GM12878 (cell line): ENCODE data around the gene JTB. TPM values are rescaled to one million over a fixed set of nuclear protein-coding genes. Genes with fewer than 3 reads are reported as not detected.

Experiments used
- BMI1 ChIP-seq: fragments of 450-650 bp; IDR thresholded peaks from 2 replicates; pipeline ENCODE4 v1.6.1; 2016; ENCODE audit warnings: mild to moderate bottlenecking, moderate library complexity, borderline replicate concordance
- CEBPB ChIP-seq, 2 experiments: fragments of 150-350 bp in 1 of 2; IDR thresholded peaks; 2 replicates each; pipeline ENCODE4 v1.6.1; 2012 to 2014; ENCODE audit warnings: low read depth in 2 of 2, low read length in 2 of 2, borderline replicate concordance in 1 of 2, inconsistent platforms in 1 of 2
- E2F4 ChIP-seq: IDR thresholded peaks from 2 replicates; pipeline ENCODE4 v1.6.1; 2012; ENCODE audit warnings: low read depth, low read length, improper control_type of control experiment
- E2F8 ChIP-seq: fragments of 450-650 bp; IDR thresholded peaks from 2 replicates; pipeline ENCODE4 v1.6.1; 2018; ENCODE audit warnings: mild to moderate bottlenecking, low read depth, moderate library complexity; ENCODE audit not compliant: partially characterized antibody
- EP300 ChIP-seq, 2 experiments: fragments of 150-350 bp in 1 of 2; IDR thresholded peaks; 2 replicates each; pipeline ENCODE4 v1.6.1; 2011 to 2012; ENCODE audit warnings: low read depth in 2 of 2, low read length in 2 of 2, borderline replicate concordance in 1 of 2, improper control_type of control experiment in 1 of 2, inconsistent platforms in 1 of 2; ENCODE audit not compliant: control insufficient read depth in 1 of 2
- HDAC6 ChIP-seq: fragments of 200-600 bp; sonication (generic); IDR thresholded peaks from one replicate; pipeline ENCODE4 v1.8.0; 2017; ENCODE audit warnings: antibody characterized with exemption; ENCODE audit not compliant: unreplicated experiment
- IRF5 ChIP-seq: fragments of 450-650 bp; IDR thresholded peaks from 2 replicates; pipeline ENCODE4 v1.6.1; 2017; ENCODE audit warnings: borderline replicate concordance
- MLLT1 ChIP-seq: fragments of 450-650 bp; IDR thresholded peaks from 2 replicates; pipeline ENCODE4 v1.6.1; 2016; ENCODE audit warnings: mild to moderate bottlenecking
- POU2F2 ChIP-seq: IDR thresholded peaks from 3 replicates; pipeline ENCODE4 v1.6.1; 2011; ENCODE audit warnings: low read depth, mild to moderate bottlenecking, low read length, borderline replicate concordance
- SIX5 ChIP-seq: IDR thresholded peaks from 2 replicates; pipeline ENCODE4 v1.6.1; 2011; ENCODE audit warnings: mild to moderate bottlenecking, low read depth, low read length, moderate library complexity; ENCODE audit not compliant: severe bottlenecking
- SPI1 ChIP-seq: IDR thresholded peaks from 2 replicates; pipeline ENCODE4 v1.6.1; 2011; ENCODE audit warnings: low read depth, mild to moderate bottlenecking, low read length, moderate library complexity, borderline replicate concordance; ENCODE audit not compliant: insufficient read depth
- STAT1 ChIP-seq: fragments of 450-650 bp; conservative IDR thresholded peaks from 2 replicates; pipeline ENCODE4 v1.6.1; 2014; ENCODE audit warnings: antibody characterized with exemption, mild to moderate bottlenecking
- YBX1 ChIP-seq: fragments of 450-650 bp; IDR thresholded peaks from 2 replicates; pipeline ENCODE4 v1.6.1; 2016; ENCODE audit warnings: antibody characterized with exemption
- ZBTB4 ChIP-seq: fragments of 450-650 bp; formaldehyde crosslinking; IDR thresholded peaks from 2 replicates; pipeline ENCODE4 v1.4.0; 2022; ENCODE audit warnings: mild to moderate bottlenecking, moderate library complexity
- ZNF207 ChIP-seq: fragments of 450-650 bp; IDR thresholded peaks from 2 replicates; pipeline ENCODE4 v1.6.1; 2014; ENCODE audit warnings: antibody characterized with exemption, mild to moderate bottlenecking, borderline replicate concordance
- polyA plus RNA-seq, 11 experiments: library from polyadenylated mRNA; depleted of rRNA in 4 of 11; unstranded in 6 of 11; stranded (reverse) in 5 of 11; fragments of >200 nt; fragmentation: Nextera tagmentation in 4 of 11; fragmentation: Illumina TruSeq in 1 of 11; extraction: Ambion mirVana in 4 of 11; extraction: Trizol in 1 of 11; gene quantifications; 1 replicate in 1 of 11; 2 replicates in 10 of 11; pipeline versions ENCODE4 v1.2.1 to v1.2.3, GENCODE V29; 2011 to 2016; ENCODE audit warnings: inconsistent platforms in 2 of 11, missing spikeins in 2 of 11, low read depth in 1 of 11
- total RNA-seq, 4 experiments: library from RNA; depleted of rRNA in 3 of 4; stranded (reverse); fragments of >200 nt in 3 of 4; fragmentation: Illumina TruSeq in 1 of 4; extraction: Trizol in 1 of 4; gene quantifications; 2 replicates each; pipeline versions ENCODE4 v1.2.1 to v1.2.3, GENCODE V29; 2013 to 2021

Gene JTB
- total and polyA plus RNA-seq, 10 of the 15 experiments (the other 5 are each of a cell fraction or from before 2014, with no cell fraction given): 25.0 to 298 (median 155) TPM

GRCh38 chr1:153945795-153946621 lies 31.5 kb downstream of the JTB start (continued):
- TF ChIP-seq MLLT1: 0 out of 2 replicates have a peak, but pooled peaks have one; percentile 60
- TF ChIP-seq YBX1: no peak
- peak; percentile 82 to 87 for TF ChIP-seq EP300 (IDR thresholded peaks at IDR 0.05; ENCODE audit: borderline replicate concordance in 1 of 2, control insufficient read depth in 1 of 2, low read depth in 2 of 2, low read length in 2 of 2)
- no peak for TF ChIP-seq IRF5
- no peak for TF ChIP-seq HDAC6
- TF ChIP-seq SIX5: no peak
- no peak for TF ChIP-seq CEBPB (IDR thresholded peaks at IDR 0.05; ENCODE audit: borderline replicate concordance in 1 of 2, low read depth in 2 of 2, low read length in 2 of 2)
- TF ChIP-seq BMI1: no peak
- TF ChIP-seq E2F8: no peak
- no peak for TF ChIP-seq E2F4
- no peak for TF ChIP-seq ZBTB4 (CRISPR knock-in tag)
- TF ChIP-seq ZNF207: no peak
- TF ChIP-seq POU2F2: peak; percentile 84
- peak; percentile 99 for TF ChIP-seq SPI1
- no peak; the same call in 1 of the 2 replicates for TF ChIP-seq STAT1
